Measurements from ENCODE around the gene F7.
"Not testable (repeated sequence)": the region's sequence is repeated elsewhere in the genome, so short reads cannot be mapped to it uniquely, and the experiment has no call there.

Gene F7

GRCh38 chr13:113105921-113106452 lies 396 bp downstream of the F7 start:
- no peak for DNase-seq

GRCh38 chr13:113106711-113107351 lies 1.2 kb downstream of the F7 start:
- DNase-seq = no peak

- DNase-seq = not testable (repeated sequence)
Measured at GRCh38 chr13:113108521-113108920, 2.9 kb downstream of the F7 start.

GRCh38 chr13:113109151-113110047 lies 3.8 kb downstream of the F7 start:
- DNase-seq = no peak

- no peak for DNase-seq
Measured at GRCh38 chr13:113110048-113110851, 4.7 kb downstream of the F7 start.

GRCh38 chr13:113110852-113111315 lies 5.3 kb downstream of the F7 start:
- no peak for DNase-seq

- DNase-seq = not testable (repeated sequence)
Measured at GRCh38 chr13:113111821-113112220, 6.2 kb downstream of the F7 start.

DNA sequence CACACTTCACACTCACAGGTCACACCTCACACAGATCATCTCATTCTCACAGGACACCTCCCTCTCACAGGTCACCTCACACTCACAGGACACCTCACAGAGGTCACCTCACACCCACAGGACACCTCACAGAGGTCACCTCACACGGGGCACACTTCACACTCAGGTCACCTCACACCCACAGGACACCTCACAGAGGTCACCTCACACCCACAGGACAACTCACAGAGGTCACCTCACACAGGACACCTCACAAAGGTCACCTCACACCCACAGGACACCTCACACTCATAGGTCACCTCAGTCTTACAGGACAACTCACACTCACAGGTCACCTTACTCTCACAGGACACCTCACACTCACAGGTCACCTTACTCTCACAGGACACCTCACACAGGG lies 6.9 kb downstream of the F7 start:
- not testable (repeated sequence) for DNase-seq

- DNase-seq = no peak
Measured at GRCh38 chr13:113112893-113113845, 7.6 kb downstream of the F7 start.

- no peak for DNase-seq
Measured at GRCh38 chr13:113113846-113114271, 8.3 kb downstream of the F7 start.

DNA sequence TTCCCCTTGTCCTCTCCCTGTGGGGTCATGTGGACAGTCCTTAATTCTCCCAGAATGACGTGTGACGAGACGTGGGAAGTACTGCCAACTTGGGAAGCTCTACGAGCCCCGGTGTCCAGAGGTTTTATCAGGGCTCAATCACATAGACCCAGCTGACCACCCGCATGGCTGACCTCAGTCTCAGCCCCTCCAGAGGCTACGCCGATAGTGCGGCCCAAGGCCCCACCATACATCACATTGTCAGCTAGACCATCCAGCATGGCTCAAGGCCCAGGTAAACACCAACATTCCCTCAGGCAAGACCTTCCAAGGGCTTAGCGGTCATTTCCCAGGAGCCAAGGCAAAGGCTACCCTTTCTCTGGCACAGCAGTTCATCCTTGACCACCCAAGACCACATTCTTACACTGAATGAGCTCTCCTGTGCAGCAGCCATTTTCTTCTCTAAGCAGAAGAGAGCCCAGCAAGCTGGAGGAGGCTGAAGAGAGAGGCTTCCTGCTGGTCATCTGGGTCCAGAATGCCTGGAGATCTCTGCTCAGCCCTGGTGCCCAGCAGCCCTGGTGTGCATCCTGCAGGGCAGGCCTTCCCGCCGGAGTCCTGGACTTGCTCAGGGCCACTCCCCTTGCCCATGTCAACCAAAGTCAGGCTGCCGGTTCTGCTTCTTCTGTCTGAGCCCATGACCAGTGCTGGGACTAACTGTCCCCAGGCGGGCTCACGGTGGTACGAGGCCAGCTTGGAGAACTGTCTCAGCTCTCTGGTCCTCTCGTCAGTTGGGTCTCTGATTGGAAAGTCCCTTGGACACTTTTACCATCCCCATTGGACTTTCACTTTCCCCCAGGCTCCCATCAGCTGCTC lies 9.1 kb downstream of the F7 start:
- no peak for DNase-seq

GRCh38 chr13:113115363-113116205 lies 10.0 kb downstream of the F7 start:
- no peak for DNase-seq

DNA sequence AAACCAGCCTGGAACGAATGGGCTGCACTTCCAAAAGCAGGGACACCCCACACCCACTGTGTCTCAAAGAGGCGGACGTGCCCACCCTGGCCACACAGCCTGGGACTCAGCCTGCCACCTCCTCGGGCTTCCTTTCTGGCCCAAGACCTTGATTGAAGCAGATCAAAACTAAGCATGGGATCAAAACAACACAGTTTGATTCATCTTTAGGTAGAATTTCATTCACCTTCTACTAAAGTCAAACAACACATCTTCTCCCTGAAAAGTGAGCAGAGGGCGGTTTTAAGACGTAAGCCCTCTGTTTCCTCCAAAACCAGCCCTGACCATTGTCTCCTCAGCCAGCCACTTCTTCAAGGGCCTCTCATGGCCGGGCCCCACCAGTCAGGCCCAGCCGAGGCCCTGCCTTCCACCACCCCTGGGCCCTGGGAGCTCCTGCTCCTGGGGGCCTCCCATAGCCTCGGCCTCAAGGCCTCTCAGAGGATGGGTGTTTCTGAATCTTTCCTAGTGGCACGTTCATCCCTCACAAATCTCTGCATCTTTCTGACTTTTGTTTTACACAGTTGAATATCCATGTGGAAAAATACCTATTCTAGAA lies 10.7 kb downstream of the F7 start:
- DNase-seq = no peak

DNA sequence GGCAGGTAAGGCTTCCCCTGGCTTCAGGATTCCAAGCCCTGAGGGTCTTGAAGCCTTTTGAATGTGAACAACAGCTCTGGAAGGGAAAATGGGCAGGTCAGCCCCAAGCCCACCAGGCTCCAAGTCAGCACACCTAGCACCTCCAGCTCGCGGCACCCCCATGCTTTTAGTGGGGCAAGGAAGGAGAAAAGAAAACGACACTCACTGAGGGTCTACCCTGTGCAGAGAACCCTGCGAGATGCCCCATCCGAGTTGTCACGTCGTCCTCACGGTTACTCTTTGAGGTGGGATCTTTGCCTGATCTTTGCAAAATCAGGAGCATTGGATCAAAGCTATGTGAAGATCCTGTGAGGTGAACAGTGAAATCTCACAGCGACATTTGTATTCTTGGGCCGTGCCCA lies 11.3 kb downstream of the F7 start:
- no peak for DNase-seq

DNA sequence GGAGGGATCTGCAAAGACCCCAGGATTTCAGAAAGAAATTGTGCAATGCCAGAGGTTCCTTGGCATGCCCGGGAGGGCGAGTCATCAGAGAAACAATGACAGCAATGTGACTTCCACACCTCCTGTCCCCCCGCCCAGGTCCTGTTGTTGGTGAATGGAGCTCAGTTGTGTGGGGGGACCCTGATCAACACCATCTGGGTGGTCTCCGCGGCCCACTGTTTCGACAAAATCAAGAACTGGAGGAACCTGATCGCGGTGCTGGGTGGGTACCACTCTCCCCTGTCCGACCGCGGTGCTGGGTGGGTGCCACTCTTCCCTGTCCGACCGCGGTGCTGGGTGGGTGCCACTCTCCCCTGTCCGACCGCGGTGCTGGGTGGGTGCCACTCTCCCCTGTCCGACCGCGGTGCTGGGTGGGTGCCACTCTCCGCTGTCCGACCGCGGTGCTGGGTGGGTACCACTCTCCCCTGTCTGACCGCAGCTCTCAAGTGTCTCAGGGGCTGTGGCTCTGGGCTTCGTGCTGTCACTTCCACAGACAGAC lies 11.8 kb downstream of the F7 start:
- no peak for DNase-seq

GRCh38 chr13:113117911-113118260 lies 12.3 kb downstream of the F7 start:
- DNase-seq = no peak

DNA sequence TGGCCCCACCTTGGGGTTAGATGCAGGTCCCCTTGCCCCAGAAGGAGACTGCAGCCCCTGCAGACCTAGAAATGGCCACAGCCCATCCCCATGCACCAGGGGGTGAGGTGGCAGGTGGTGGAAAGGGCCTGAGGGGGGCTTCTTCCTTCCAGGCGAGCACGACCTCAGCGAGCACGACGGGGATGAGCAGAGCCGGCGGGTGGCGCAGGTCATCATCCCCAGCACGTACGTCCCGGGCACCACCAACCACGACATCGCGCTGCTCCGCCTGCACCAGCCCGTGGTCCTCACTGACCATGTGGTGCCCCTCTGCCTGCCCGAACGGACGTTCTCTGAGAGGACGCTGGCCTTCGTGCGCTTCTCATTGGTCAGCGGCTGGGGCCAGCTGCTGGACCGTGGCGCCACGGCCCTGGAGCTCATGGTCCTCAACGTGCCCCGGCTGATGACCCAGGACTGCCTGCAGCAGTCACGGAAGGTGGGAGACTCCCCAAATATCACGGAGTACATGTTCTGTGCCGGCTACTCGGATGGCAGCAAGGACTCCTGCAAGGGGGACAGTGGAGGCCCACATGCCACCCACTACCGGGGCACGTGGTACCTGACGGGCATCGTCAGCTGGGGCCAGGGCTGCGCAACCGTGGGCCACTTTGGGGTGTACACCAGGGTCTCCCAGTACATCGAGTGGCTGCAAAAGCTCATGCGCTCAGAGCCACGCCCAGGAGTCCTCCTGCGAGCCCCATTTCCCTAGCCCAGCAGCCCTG lies 12.8 kb downstream of the F7 start:
- no peak for DNase-seq

- DNase-seq = no peak
Measured at GRCh38 chr13:113119166-113119821, 13.7 kb downstream of the F7 start.
